ENCODE measurements around the gene GAREM2.

GAREM2 gene

DNA sequence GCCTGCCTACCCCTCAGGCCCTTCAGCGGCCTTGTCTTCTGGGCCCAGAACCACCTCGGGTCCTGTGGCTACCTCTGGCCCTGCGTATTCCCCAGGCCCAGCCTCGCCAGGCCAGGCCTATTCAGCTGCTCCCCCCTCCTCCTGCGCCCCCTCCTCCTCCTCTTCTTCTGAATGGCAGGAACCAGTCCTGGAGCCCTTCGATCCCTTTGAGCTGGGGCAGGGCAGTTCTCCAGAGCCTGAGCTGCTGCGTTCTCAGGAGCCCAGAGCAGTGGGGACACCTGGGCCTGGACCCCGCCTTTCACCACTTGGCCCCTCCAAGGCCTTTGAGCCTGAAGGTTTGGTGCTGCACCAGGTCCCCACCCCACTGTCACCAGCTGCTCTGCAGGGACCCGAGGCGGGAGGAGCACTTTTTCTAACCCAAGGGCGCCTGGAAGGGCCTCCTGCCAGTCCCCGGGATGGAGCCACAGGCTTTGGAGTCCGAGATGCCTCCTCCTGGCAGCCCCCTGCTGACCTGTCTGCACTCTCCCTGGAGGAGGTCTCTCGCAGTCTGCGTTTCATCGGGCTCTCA is 14.7 kb downstream of the GAREM2 start:
- no peak for DNase-seq (ENCODE audit: low read depth)

DNA sequence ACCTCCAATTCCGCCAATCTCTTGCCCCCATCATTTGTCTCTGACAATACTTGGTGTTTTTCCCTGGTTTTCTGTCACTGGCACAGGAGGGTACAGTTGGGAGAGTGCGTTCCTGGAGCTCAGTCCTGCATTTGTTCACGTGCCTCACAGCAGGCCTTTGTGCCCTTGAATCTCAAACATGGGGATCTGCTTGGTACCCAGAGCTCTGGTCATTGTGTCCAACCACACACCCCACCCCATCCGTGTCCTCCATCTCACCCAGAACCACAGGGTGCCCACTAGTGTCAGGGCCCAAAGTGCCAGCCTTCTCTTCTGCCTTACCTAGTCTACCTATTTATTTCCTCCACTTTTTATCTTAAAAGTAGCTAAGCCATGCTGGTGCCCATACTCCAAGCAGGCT is 16.2 kb downstream of the GAREM2 start:
- DNase-seq (ENCODE audit: low read depth): no peak

DNA sequence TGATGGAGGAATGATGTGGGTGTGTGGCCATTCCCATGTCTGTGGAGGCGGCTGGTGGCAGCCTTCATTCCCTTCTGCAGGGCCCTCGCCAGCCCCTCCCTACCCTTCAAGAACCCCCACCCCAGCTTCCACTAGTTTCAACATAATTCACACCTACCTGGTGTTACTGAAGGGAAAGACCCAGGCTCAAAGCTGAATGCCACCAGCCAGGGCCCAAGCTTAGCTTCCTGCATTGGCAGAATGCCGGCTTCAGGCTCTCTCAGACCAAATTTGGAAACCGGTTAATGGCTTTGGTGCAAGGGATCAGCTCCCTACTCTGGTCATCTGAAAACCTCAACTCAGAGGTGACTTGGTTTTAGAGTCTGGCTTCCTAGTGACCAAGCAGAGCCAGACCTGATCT is 16.9 kb downstream of the GAREM2 start:
- no peak for DNase-seq (ENCODE audit: low read depth)

DNA sequence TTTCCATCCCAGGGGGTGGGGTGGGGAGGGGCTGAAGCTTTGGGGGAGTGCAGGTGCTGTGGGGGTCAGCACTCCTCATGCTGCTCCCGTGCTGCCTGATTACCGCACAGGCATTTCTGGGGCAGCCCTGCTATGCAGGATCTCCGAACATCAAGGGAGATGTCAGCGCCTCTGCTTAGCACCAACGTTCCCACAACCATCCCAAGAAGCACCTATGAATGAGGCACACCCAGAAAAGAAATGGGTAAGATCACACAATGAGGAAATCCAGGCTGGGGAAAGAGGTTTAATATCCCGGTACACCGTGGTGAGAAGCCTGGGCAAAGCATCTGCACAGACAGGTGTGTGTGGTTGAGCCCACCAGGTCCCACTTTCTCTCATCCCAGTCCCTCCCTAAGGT is 17.5 kb downstream of the GAREM2 start:
- DNase-seq (ENCODE audit: low read depth): no peak

DNA sequence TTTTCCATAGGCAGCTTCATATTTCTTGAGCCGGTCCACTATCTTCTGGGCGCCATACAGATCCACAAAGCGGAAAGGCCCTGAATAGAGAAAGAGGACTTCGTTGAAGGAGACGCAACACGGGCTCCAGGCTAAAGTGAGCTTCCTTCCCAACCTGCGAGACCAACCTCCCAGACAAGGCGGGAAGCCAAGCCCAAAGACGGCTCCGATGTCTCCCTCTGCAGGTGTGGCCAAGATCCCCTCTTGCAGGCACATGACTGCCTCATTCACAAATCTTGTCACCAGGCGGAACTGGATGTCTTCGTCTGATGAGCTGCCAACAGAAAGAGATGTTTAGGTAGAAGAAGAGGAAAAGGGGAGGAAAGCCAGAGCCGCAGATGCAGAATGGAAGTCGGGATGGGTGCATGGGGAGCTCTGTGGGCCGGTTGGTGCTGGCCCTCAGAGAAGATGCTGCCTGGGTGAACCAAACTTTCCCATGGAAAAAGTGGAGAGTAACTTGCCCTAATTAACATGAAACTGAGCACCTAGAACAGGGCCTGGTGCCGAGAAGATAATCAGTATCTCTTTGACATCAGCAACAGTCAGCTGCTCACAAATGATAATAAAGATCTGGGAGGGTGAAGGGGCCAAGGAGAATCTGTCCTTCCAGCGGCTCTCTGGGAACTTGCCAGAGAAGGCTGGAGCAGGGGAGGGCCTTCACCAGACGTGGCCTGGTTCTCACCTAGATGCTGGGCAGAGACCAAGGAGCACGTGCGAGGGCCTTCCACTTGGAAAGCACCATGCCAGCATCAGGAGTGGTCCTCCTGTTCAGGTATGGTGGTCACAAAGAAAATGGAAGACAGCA is 18.6 kb downstream of the GAREM2 start:
- DNase-seq (ENCODE audit: low read depth): no peak

DNA sequence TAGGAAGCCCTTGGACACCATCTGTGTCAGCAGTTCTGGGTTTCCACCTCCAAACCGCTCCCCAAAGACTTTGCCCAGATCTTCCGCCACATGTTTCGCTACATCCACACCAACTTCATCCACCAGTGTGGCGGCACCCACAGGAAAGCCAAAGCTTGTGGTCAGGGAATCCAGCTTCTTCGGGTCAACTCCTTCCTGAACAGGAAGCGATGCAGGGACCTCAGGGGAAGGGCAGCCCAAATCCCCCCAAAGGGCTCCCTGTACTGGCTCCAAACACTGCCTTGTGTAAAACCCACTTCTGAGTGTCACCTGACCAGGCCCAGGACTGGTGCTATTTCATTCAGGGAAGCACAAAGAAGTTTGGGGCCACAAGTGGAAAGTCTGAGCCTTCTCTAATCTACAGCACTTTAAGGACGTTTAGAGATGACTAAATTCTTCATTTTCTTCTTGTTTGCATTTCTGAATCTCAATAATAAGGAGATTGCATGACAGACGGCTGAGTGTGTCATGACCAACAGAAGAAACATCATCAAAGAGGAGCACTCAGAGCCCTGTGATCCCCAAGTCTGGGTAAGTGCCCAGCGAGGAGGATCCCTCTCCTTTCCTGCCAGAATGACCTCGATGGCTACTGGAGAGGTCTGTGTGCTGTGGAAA is 20.8 kb downstream of the GAREM2 start:
- DNase-seq (ENCODE audit: low read depth): no peak

DNA sequence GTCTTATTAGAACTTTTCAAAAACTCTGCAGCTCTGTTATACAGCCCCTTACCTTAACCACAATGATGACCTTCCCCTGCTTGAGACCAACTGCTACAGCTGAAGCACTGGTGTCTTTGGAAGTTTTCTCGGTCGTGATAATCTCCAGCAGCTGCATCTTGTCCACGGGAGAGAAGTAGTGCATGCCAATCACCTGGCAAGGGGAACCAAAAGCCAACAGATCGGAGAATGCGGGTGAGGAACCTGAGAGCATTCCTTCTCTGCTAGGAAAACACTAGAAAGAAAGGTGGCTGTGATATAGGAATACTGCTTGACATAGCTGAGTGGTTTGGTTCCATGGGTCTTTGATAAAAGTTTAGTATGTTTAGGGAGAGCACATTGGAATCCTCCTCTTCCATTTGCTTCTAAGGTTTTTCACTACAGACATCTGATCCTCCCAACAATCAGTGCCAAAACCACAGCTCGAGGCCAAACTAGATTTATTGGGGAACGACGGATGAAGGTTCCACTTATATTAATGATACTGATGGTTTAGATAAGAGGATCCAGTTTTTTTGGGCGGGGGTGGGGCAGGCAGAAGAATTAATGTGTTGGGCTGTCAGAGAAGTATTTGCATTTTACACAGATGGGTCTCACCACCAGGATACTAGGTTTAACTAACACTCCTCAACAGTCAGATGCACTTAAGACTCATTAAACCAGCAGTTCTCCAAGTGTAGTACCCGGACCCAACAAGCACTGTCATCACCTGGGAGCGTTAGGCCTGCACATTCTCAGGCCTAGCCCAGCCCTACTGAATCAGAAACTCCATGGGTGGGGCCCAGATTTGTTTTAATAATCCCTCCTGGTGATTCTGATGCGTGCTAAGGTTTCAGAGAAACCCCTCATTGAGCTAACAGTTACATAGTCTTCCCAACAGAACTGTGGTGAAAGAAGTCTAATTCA is 22.4 kb downstream of the GAREM2 start:
- no peak for DNase-seq (ENCODE audit: low read depth)

DNA sequence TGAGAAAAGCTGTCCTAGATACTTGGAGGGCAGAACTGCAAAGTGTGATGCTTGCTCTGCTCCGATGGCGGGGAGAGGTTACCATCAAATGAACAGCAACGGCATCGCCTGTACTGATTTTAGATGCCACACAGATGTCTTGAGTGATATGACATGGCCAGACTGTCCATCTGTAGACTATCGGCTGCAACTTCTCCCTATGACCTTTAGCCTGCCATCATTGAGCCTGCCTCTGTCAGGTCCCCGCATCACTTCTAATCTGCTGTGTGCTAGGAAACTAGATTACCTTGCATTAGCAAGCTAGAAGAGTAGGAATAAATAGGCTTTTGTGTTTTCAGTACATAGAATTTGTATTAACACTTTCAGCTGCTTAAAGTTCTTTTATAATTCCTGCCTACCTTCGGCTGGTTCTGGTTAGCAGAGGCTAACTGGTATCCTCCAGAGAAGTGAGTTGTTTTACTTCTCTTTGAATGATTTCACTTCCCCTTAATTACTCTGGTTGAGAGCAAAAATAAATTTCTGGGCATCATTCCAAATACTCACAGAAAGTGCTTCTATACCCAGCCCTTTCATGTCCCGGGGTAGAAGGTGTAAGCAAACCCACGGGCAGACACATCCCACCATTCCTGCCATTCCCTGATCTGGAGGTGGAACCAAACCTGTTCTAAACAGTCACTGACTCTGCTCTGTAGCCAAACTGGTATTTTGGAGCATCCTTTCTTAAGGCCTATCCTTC is 24.0 kb downstream of the GAREM2 start:
- DNase-seq (ENCODE audit: low read depth): no peak

DNA sequence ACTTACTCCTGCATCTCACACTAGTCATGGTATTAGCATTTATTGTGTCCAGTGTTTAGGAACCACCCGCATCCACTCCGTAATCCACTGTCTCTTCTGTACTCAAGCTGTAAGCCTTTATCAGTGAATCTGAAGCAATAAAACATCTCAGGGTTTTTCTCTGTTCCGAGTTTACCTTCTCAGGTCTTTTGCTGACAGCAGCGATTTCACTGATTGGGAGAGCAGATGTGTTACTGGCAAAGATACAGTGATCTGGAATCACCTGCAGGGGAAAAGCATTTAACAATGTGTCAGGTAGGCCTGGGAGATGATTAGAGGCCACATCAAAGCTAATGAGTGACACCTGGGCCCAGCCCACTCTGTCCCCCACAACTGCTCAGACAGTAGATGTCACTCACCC is 24.6 kb downstream of the GAREM2 start:
- no peak for DNase-seq (ENCODE audit: low read depth)

DNA sequence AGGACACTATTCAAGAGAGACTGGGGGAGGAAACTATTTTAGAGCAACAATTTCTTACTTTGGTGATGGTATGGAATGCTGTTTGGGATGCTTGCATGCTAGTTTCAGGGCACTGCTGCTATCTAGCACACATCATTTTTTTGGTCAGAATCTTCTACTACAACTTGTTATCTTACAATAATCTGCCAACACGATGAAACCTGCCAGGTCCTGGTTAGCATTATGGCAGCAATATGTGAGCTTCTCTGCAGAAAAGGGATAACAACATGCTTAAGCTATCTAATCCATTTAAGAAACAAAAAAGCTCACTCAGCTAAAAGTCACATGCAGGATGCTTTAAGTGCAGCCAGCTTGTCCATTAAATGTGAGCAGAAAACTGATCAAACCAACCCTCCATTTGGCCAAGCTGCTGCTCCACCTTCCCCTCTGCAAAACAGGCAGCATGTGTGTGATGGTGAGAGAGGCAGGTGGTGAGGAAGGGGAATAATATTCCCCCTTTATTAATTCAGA is 30.1 kb downstream of the GAREM2 start:
- no peak for DNase-seq (ENCODE audit: low read depth)

DNA sequence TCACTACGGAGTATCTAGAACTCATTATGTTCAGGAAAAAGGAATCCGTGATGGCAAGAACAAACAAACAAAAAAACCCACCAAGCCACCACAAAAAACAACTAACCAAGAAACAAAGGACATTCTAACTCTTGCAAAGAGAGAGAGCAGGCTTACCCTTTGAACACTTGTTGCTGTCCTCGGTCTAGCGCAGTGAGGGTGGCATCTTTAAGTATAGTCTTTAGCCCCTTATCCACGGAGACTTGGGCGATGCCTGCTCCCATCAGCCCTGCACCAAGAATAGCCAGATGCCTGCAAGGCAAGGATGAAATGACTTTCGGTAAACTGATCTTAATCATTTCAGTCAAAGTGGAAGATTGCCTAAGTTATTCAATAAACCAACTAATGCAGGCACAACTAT is 31.0 kb downstream of the GAREM2 start:
- no peak for DNase-seq (ENCODE audit: low read depth)

DNA sequence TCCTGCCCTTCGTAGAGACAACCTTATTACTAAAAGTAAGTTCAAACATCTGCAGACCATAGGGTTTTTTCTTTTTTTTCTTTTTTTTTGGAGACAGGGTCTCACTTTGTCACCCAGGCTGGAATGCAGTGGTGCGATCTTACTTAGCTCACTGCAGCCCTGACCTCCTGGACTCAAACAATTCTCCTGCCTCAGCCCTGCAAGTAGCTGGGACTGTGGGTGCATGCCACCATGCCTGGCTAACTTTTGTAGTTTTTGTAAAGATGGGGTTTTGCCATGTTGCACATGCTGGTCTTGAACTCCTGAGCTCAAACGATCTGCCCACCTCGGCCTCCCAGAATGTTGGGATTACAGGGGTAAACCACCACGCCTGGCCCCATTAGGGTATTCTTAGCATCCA is 39.1 kb downstream of the GAREM2 start:
- DNase-seq (ENCODE audit: low read depth): no peak

DNA sequence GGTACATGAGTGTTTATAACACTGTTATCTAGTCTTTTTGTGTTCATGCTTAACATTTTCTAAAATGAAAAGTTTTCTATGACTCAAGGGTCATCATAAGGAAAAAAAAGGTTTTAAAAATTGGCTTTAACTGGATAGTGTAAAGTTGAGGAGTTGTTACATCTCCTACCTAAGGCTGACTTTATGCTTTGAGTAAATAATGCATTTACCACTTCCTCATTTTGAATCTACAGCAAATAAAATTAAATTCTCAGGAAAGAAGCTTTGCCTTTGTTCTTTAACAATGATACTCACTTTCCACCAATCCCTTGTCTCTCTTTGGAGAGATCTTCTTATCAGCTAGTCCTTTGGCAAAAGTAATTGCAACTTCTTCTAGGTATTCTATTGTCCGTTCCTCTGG is 41.9 kb downstream of the GAREM2 start:
- no peak for DNase-seq (ENCODE audit: low read depth)

DNA sequence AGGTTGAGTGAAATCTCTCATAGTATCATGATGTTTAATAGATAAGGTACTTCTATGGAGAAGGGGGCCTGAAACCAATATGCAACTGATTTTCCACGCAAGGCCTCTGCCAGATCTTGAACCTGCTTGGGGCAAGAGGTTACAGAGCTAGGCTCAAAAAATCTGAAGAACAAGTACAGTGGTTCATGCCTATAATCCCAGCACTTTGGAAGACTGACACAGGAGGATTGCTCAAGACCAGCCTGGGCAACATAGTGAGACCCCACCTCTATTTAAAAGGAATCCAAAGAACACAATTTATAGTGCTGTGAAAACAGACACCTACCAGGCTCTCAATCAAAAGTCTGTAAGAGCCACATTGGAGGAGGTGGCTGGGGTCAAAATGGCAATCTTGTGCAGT is 42.9 kb downstream of the GAREM2 start:
- no peak for DNase-seq (ENCODE audit: low read depth)

DNA sequence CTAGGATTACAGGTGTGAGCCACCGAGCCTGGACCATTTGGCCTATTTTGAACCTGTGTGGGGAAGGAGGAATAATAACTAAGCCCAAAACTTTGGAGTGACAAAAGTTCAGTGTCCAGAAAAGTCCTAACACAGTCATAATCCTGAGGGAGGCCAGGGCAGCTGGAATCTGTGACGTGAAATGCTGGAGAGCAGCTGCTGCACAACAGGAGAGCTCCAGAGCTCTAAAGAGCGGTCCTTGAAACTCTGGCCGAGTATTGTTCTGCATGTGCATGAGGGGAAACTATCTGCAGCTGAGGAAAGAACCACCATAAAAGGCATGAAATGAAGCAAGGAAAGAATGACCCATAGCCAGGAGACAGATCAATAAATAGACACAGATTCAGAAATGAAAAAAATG is 43.7 kb downstream of the GAREM2 start:
- no peak for DNase-seq (ENCODE audit: low read depth)

DNA sequence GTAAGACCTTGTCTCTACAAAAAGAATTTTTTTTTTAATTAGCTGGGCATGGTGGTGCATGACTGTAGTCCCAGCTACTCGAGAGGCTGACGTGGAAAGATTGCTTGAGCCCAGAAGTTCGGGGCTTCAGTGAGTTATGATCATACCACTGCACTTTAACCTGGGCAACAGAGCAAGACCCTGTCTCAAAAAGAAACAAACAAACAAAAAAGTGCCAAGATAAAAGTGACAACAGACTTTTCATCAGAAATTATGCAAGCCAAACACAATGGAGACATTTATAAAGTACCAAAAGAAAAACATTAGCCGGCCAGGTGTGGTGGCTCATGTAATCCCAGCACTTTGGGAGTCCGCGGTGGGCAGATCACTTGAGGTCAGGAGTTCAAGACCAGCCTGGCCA is 44.8 kb downstream of the GAREM2 start:
- no peak for DNase-seq (ENCODE audit: low read depth)

DNA sequence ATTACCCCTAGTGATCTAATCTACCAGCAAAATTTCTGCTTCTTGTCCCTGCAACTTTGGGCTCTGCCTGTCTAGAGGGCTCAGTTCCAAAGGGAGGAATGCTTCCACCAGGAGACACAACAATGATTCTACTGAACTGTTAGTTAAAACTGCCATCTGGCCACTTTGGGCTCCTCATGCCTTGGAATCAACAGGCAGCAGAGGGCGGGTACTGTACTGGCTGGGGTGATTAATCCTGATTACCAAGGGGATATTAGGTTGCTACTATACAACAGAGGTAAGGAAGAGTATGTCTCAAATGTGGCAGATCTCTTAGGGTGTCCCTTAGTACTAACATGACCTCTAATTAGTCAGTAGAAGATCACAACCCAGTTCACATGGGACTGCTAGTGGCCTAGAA is 50.1 kb downstream of the GAREM2 start:
- DNase-seq (ENCODE audit: low read depth): no peak

DNA sequence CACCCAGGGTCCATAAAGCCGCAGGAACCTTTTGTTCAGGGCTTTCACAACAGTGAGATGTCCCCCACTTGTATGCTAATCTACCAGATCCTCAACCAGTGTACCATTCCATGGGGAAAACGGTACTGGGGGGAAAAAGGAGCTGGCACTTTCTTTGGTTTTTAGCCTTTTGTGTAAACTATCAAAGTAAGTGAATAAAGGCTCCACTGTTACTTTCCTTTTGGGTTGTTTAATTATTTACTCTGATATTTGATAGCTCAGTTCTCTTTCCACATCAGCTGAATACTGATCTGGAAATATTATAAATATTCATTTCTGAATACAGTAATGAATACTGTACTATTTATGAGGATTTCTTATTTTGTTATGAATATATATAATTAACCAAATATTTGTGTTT is 51.2 kb downstream of the GAREM2 start:
- no peak for DNase-seq (ENCODE audit: low read depth)

DNA sequence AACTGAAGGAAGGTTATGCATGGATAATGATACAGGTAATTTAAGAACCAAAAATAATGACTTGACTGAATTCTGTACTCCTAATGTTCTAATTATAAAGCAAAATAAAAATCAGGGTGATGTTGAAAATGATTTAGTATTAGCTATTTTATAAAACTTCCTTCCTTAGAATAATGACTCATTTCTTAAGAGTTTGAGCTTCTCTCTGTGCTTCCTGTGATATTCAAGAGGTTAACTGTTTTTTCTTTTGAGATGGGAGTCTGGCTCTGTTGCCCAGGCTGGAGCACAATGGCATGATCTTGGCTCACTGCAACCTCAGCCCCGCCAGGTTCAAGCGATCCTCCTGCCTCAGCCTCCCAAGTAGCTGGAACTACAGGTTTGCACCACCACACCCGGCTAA is 56.7 kb downstream of the GAREM2 start:
- no peak for DNase-seq (ENCODE audit: low read depth)

DNA sequence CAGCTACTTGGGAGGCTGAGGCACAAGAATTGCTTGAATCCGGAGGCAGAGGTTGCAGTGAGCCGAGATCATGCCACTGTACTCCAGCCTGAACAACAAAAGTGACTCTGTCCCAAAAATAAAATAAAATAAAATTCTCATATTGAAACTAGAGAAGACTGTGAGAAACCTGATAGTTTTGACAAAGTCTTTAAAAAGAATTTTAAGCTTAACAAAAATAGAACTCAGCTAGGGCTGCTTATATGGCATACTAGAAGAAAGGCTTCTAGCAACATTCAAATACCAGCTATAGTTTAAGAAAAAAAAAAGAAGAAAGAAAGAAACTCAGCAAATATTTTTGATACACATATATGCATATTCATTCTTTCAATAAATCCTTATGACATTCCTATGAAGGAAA is 57.9 kb downstream of the GAREM2 start:
- no peak for DNase-seq (ENCODE audit: low read depth)

DNA sequence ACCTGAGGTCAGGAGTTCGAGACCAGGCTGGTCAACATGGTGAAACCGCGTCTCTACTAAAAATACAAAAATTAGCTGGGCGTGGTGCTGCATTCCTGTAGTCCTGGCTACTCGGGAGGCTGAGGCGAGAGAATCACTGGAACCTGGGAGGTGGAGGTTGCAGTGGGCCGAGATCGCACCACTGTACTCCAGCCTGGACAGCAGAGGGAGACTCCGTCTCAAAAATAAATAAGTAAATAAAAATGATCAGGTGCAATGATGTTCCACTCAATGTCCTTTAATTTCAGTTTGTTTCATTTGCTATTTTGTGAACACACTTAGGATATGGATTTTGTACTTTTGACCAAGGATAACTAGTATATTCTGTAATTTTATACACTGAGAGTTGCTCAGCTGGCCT is 62.2 kb downstream of the GAREM2 start:
- no peak for DNase-seq (ENCODE audit: low read depth)

DNA sequence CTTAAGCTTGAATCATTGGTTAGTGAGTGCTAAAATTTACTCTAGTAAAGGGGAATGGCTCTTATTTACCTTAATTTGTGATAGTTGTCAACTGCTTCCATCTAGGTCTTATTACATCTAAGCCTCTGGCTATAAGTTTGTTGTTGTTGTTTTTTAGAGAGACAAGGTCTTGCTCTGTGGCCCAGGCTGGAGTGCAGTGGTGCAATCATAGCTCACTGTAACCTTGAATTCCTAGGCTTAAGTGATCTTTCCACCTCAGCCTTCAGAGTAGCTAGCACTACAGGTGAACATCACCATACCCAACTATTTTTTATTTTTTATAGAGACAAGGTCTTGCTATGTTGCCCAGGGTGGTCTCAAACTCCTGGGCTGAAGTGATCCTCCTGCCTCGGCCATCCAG is 65.0 kb downstream of the GAREM2 start:
- DNase-seq (ENCODE audit: low read depth): no peak

Data from stimulated activated CD8-positive, alpha-beta memory T cell treated with anti-CD3 and anti-CD28 coated beads, Interleukin-15, amount 100 ng/mL, for 24 hours (primary cell).